ENCODE data around the gene ZNF718.
"Not testable (repeated sequence)": the region's sequence is repeated elsewhere in the genome, so short reads cannot be mapped to it uniquely, and the experiment has no call there.

The ZNF718 gene

DNA sequence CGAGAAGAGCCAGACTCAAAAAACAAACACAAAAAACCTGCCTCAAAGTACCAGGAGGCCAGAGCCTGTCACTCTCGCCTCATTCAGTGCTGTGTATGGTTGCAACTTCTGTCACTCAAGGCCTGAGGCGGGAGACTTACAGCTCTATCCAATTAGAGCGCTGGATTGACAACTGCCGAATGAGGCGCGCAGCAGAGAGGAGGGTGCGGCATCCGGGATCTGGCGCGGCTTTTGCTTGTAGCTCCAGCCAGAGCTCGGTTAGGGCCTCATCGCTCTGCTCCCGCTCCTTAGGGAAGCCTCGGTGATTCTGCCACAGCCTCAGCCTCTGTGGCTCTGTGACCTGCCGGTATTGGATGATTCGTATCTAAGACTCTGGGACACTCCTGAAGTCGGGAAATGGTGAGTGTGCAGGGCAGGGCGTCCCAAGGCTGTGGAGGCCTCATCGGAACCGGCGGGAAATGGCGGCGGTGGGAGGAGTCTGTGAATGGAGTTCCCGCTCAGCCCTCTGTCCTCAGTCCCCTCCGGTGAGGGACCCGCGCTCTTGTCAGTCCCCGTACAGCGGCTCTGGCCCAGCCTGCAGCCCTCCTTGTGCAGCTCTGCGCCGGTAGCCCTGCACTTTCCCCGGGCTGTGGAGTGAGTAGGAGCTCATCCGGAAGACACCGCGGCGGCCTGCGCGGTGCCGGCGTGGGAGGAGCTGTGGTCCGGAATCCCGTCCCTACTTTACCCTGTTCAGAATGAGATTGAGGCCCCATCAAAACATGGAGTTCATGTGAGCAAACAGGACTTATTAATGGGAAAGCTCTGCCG is at the start of gene ZNF718:
Gene ZNF718, plus strand, starts transcription at position 227 of the 807 bp plus-strand sequence. Its CDS starts 170 bp downstream, at position 397.
- TF ChIP-seq CTCF (IDR thresholded peaks at IDR 0.05; ENCODE audit: borderline replicate concordance, insufficient read depth, low read depth, low read length): no peak
- H3K4me3 ChIP-seq (ENCODE audit: low read depth, low read length): peak within 1 kb of the TSS; percentile 97

- H3K4me3 ChIP-seq (ENCODE audit: low read depth, low read length): no peak overlapping the region
- TF ChIP-seq CTCF (IDR thresholded peaks at IDR 0.05; ENCODE audit: borderline replicate concordance, insufficient read depth, low read depth, low read length): no peak
Observed at GRCh38 chr4:85951-86350, 38.4 kb upstream of the ZNF718 start.

GRCh38 chr4:86559-87324 is 37.6 kb upstream of the ZNF718 start:
- not testable (repeated sequence) for H3K4me3 ChIP-seq (ENCODE audit: low read depth, low read length)

- H3K4me3 ChIP-seq (ENCODE audit: low read depth, low read length): no peak overlapping the region
- no peak for TF ChIP-seq CTCF (IDR thresholded peaks at IDR 0.05; ENCODE audit: borderline replicate concordance, insufficient read depth, low read depth, low read length)
Observed at GRCh38 chr4:98386-98785, 25.9 kb upstream of the ZNF718 start.

- TF ChIP-seq CTCF (IDR thresholded peaks at IDR 0.05; ENCODE audit: borderline replicate concordance, insufficient read depth, low read depth, low read length): no peak
- H3K4me3 ChIP-seq (ENCODE audit: low read depth, low read length): no peak overlapping the region
Observed at GRCh38 chr4:99863-100262, 24.4 kb upstream of the ZNF718 start.

GRCh38 chr4:107083-107443 is 17.2 kb upstream of the ZNF718 start:
- no peak for TF ChIP-seq CTCF (IDR thresholded peaks at IDR 0.05; ENCODE audit: borderline replicate concordance, insufficient read depth, low read depth, low read length)
- H3K4me3 ChIP-seq (ENCODE audit: low read depth, low read length): no peak overlapping the region

DNA sequence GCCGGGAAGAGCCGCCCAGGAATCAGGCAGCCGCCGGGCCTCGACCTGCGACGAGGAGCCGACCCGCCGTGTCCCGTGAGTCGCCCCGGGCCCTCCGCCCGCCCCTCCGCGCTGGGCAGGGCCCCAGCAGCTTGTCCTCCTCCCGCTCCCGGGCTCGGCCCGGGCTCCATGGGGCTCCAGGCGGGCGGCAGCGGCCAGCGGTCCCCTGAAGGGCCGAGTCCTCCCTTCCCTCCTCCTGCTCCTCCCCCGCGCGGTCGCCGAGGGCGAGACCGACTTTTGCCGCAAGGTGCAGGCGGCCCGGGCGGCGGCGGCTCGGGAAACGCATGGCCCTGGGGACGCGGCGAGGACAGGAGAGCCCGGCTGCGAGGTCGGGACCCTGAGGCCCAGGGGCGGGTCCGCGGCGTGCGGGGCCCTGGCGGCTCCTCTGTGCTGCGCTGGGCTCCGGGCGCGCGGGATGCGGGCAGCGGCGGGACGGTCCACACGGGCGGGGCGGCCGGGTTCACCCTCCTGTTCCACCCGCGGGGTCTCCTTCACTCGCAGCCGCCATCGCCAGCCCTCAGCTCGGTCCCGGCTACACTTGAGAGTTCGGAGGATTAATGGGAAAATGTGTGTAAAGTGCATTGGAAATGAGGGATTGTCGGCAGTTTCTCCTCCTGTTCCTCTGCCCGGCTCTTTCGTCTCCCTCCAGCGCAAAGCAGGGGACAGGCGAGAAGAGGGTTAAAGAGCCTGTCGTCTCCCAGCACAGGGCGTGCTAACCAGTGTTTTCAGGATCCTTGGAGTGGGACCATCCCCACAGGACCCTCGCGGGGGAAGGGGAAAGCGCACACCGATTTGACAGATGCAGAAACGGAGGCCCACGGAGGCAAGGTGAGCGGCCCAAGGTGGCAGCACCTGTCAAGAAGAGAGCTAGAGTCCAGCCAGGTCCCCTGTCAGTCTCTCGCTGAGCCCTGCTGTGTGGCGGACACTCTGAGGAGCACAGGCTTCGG is 16.6 kb upstream of the ZNF718 start:
- TF ChIP-seq CTCF (IDR thresholded peaks at IDR 0.05; ENCODE audit: borderline replicate concordance, insufficient read depth, low read depth, low read length): no peak
- no peak overlapping the region for H3K4me3 ChIP-seq (ENCODE audit: low read depth, low read length)

Data from GM12875 (cell line).